Type B pancreatic cell (in vitro differentiated cells): ENCODE data around the gene ARSG. TPM values are rescaled to one million over a fixed set of nuclear protein-coding genes. Genes with fewer than 3 reads are reported as not detected.
A peak's percentile ranks its signal among the peaks of the same experiment; 100 is the strongest.

ENCODE experiments used
- DNase-seq: peaks from one replicate; pipeline ENCODE4 v3.0.0; 2021; ENCODE audit warnings: mixed read lengths; ENCODE audit not compliant: unreplicated experiment; ENCODE audit errors: extremely low spot score
- H3K27ac Mint-ChIP-seq: 2 replicates; pipeline ENCODE4 v1.8.0; 2021; ENCODE audit warnings: mild to moderate bottlenecking, mixed read lengths
- H3K27me3 Mint-ChIP-seq: 2 replicates; pipeline ENCODE4 v1.8.0; 2021; ENCODE audit warnings: mixed read lengths
- H3K36me3 Mint-ChIP-seq: 2 replicates; pipeline ENCODE4 v1.8.0; 2021; ENCODE audit warnings: mixed read lengths
- H3K4me1 Mint-ChIP-seq: one replicate; pipeline ENCODE4 v1.8.0; 2021; ENCODE audit warnings: mixed read lengths; ENCODE audit not compliant: unreplicated experiment
- H3K4me3 Mint-ChIP-seq: 2 replicates; pipeline ENCODE4 v1.8.0; 2021; ENCODE audit warnings: mild to moderate bottlenecking, mixed read lengths
- H3K9me3 Mint-ChIP-seq: 2 replicates; pipeline ENCODE4 v1.8.0; 2021; ENCODE audit warnings: mixed read lengths
- total RNA-seq: library from RNA; stranded (reverse); gene quantifications from 2 replicates; pipeline ENCODE4 v1.2.1, GENCODE V29; 2021; ENCODE audit warnings: low replicate concordance
- TF ChIP-seq, protein P1 (sequence below): fragments of 200-600 bp; sonication (generic); conservative IDR thresholded peaks from 2 replicates; pipeline ENCODE4 v1.5.0; 2021; ENCODE audit warnings: antibody characterized with exemption, mild to moderate bottlenecking

ARSG gene
- total RNA-seq, 1 donor from 2014 or later = 4.1 TPM

- no peak for DNase-seq
- H3K27me3 Mint-ChIP-seq = peaks cover 10% of the 10 kb centered on the region
- no peaks in the 10 kb centered on the region for H3K9me3 Mint-ChIP-seq
- peaks cover 4% of the 10 kb centered on the region for H3K36me3 Mint-ChIP-seq
- TF ChIP-seq, protein P1, sequence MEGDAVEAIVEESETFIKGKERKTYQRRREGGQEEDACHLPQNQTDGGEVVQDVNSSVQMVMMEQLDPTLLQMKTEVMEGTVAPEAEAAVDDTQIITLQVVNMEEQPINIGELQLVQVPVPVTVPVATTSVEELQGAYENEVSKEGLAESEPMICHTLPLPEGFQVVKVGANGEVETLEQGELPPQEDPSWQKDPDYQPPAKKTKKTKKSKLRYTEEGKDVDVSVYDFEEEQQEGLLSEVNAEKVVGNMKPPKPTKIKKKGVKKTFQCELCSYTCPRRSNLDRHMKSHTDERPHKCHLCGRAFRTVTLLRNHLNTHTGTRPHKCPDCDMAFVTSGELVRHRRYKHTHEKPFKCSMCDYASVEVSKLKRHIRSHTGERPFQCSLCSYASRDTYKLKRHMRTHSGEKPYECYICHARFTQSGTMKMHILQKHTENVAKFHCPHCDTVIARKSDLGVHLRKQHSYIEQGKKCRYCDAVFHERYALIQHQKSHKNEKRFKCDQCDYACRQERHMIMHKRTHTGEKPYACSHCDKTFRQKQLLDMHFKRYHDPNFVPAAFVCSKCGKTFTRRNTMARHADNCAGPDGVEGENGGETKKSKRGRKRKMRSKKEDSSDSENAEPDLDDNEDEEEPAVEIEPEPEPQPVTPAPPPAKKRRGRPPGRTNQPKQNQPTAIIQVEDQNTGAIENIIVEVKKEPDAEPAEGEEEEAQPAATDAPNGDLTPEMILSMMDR = no peak
- H3K4me1 Mint-ChIP-seq = peaks cover 36% of the 10 kb centered on the region
- peak overlapping the region; percentile 98 for H3K27ac Mint-ChIP-seq
- peak overlapping the region; percentile 98 for H3K4me3 Mint-ChIP-seq
Measured at GRCh38 chr17:68455901-68456338, 164.6 kb downstream of the ARSG start.

DNA sequence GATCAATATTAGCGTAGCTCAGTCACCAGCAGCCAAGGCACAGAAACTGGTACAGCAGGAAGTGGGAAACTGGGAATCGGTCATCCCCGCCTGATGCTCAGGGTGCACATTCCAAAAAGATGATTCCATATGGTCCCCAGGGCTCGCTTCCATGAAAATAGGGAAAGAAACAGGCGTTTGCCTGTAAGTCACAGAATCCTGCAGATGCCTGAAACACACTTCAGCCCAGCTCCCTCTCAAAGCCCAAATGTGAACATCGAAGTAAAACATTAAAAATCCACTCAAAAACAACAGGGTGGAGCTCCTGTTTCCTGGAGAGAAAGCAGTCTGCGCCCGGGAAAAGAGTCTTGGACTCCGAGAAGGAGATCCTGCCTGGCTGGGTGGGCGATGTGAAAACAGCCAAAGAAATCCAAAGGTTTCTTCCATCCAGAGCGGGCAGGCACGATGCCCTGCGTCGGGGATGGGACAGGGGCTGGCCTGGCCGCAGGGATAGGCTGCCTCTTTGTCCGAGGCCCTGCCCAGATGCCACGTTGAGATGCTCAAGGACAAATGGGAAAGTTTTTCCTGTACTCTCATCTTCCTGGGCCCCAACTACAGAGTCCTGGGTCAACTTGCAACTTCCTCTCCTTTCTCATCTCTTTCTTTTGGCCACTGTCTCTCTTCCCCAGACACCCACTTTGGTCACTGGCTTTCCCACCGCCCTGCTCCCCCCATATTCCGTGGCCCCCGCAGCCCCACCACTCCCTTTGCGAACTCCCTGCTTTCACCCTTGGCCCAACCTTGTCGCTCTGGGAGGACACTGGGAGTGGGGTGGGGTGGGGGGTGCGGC, 165.3 kb downstream of the ARSG start:
- Mint-ChIP-seq H3K27me3 (peaks cover 10% of the 10 kb centered on the region), H3K4me3 (peak overlapping the region; percentile 98), H3K9me3 (no peaks in the 10 kb centered on the region), H3K36me3 (peaks cover 4% of the 10 kb centered on the region), H3K4me1 (peaks cover 34% of the 10 kb centered on the region), H3K27ac (peak overlapping the region; percentile 98)
- TF ChIP-seq, protein P1 = no peak
- DNase-seq = no peak

DNA sequence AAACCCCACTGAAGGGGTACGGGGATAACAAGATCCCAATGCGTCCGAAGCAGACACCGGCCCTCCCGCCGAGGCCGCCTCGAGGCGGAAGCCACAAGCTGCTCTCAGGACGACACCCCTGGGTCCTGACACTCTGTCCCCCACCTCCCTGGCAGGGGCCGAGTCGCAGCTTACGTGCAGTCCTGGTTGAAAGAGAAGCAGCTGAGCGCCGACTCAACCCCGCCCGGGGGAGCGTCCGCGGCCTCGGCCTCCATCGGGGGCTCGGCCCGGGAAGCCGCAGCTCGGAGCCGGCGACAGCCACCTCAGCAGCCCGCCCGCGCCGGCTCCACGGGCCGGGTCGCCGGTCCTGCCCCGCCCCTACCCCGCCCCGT, 165.9 kb downstream of the ARSG start, which contains the start of gene WIPI1:
WIPI1 (minus strand) TSS at position 329 of the 371 bp plus-strand sequence; CDS start at position 254, 75 bp downstream.
- Mint-ChIP-seq H3K27me3 (peaks cover 10% of the 10 kb centered on the region), H3K36me3 (peaks cover 4% of the 10 kb centered on the region), H3K4me1 (peaks cover 31% of the 10 kb centered on the region), H3K27ac (peak within 1 kb of the TSS; percentile 99), H3K4me3 (peak within 1 kb of the TSS; percentile 98), H3K9me3 (no peaks in the 10 kb centered on the region)
- peak; percentile 74 for DNase-seq
- TF ChIP-seq, protein P1 = no peak

DNA sequence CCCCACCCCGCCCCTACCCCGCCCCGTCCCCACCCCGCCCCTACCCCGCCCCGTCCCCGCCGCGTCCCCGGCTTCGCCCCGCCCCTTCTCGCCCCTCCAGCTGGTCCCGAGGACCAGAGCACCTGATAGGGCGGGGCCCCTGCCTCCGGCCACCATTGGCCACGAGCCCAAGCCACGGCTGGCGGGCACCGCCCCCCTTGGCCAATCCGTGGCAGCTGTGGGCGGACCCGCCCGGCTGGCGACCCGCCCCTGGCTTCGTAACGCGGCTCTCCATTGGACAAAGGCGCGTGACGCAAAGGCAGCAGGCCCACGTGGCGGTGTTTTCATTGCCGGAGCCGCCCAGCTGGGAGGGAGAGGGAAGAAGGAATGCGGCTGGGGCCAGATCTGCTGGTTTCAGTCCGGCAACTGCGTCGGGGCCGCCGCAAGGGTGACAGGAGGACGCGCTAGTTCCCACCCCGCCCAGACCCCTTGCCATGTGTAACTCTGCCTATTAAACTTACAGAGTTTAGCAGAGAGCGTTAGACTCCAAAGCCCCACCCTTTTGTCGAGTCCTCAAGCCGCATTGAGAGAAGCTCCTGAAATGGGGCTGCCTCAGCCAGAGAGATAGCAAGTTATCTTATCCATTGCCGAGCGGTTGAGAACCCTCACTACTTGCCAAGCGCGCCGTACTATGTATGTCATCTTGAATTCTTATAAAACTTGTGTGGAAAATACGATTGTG, 166.4 kb downstream of the ARSG start:
- peaks cover 31% of the 10 kb centered on the region for H3K4me1 Mint-ChIP-seq
- no peaks in the 10 kb centered on the region for H3K9me3 Mint-ChIP-seq
- TF ChIP-seq, protein P1 = peak; percentile 20
- peak overlapping the region; percentile 91 for H3K4me3 Mint-ChIP-seq
- H3K27me3 Mint-ChIP-seq = peaks cover 10% of the 10 kb centered on the region
- H3K36me3 Mint-ChIP-seq = peaks cover 4% of the 10 kb centered on the region
- peak; percentile 100 for DNase-seq
- peak overlapping the region; percentile 99 for H3K27ac Mint-ChIP-seq

GRCh38 chr17:68458260-68459036, 167.2 kb downstream of the ARSG start:
- no peak for DNase-seq
- Mint-ChIP-seq H3K36me3 (no peaks in the 10 kb centered on the region), H3K27me3 (peaks cover 10% of the 10 kb centered on the region), H3K9me3 (no peaks in the 10 kb centered on the region), H3K27ac (peak overlapping the region; percentile 99), H3K4me3 (peak overlapping the region; percentile 91), H3K4me1 (peaks cover 26% of the 10 kb centered on the region)
- TF ChIP-seq, protein P1 = no peak
